Measurements from ENCODE around the gene ALDH1A2. TPM values are rescaled to one million over a fixed set of nuclear protein-coding genes. Genes with fewer than 3 reads are reported as not detected.
"Not testable (repeated sequence)": the region's sequence is repeated elsewhere in the genome, so short reads cannot be mapped to it uniquely, and the experiment has no call there.

The ALDH1A2 gene
- total RNA-seq, 1 donor from 2014 or later: 27.3 TPM

DNA sequence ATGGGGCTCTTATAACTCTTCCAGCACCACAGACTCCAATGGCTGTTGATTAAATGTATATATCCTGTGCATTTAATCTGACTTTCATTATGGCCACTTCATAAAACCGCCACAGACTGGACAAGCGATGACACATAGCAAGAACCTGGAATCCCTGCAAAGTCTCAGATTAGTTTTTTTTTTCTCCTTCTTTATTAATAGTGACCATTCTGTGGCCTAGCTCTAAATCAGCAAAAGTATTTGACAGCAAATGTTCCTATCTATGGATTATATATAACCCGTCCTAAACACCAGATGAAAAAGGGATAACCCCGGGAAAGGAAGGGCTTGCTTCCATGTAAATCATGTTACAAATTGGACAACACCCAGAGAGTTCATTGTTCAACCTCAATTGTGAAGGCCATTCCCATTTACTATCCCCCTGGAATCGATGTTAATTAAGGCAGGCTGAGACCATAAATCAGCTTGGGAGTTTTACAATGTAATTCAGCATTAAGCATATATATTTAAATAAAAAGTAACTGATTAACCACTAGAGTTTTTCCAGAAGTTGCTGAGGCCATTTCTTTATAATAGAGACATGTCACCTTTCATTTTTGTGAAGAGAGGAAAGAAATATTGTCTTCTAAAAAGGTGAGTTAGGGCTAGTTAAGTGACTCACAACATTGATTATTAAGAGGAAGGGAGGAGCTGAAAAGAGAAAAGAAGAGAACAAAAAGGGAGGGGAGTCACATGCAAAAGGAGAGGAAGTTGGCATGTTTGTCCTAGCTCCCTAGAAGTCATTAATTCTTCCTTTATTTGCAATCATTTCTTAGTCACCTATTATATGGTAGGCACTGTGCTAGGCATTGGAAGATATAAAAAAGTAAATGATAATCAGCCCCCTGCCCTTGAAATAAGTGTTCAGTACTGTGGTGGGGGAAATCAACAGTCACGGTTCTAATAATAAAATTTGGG is 26.2 kb downstream of the ALDH1A2 start:
- intact Hi-C loops (cut with DNase I): no loop called here
- no peak for DNase-seq
- H3K4me1 ChIP-seq: peaks cover 3% of the 10 kb centered on the region
- H3K9me3 ChIP-seq: no peaks in the 10 kb centered on the region
- H3K27me3 ChIP-seq: peaks cover 3% of the 10 kb centered on the region
- no peak overlapping the region for H3K4me3 ChIP-seq
- no peak overlapping the region for H3K27ac ChIP-seq
- ATAC-seq: no peak
- no peaks in the 10 kb centered on the region for H3K36me3 ChIP-seq
- TF ChIP-seq, protein P1, sequence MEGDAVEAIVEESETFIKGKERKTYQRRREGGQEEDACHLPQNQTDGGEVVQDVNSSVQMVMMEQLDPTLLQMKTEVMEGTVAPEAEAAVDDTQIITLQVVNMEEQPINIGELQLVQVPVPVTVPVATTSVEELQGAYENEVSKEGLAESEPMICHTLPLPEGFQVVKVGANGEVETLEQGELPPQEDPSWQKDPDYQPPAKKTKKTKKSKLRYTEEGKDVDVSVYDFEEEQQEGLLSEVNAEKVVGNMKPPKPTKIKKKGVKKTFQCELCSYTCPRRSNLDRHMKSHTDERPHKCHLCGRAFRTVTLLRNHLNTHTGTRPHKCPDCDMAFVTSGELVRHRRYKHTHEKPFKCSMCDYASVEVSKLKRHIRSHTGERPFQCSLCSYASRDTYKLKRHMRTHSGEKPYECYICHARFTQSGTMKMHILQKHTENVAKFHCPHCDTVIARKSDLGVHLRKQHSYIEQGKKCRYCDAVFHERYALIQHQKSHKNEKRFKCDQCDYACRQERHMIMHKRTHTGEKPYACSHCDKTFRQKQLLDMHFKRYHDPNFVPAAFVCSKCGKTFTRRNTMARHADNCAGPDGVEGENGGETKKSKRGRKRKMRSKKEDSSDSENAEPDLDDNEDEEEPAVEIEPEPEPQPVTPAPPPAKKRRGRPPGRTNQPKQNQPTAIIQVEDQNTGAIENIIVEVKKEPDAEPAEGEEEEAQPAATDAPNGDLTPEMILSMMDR (IDR thresholded peaks at IDR 0.05): no peak

GRCh38 chr15:58038426-58039078 is 27.0 kb downstream of the ALDH1A2 start:
- H3K4me3 ChIP-seq: no peak overlapping the region
- H3K4me1 ChIP-seq: peaks cover 3% of the 10 kb centered on the region
- H3K27ac ChIP-seq: no peak overlapping the region
- TF ChIP-seq, protein P1 (IDR thresholded peaks at IDR 0.05): no peak
- no peaks in the 10 kb centered on the region for H3K9me3 ChIP-seq
- no peak for DNase-seq
- peak; percentile 46 for ATAC-seq
- intact Hi-C loops (cut with DNase I): no loop called here
- no peaks in the 10 kb centered on the region for H3K36me3 ChIP-seq
- H3K27me3 ChIP-seq: peaks cover 3% of the 10 kb centered on the region

- H3K4me1 ChIP-seq: peaks cover 3% of the 10 kb centered on the region
- H3K27ac ChIP-seq: no peak overlapping the region
- no peaks in the 10 kb centered on the region for H3K9me3 ChIP-seq
- ATAC-seq: no peak
- intact Hi-C loops (cut with DNase I): no loop called here
- TF ChIP-seq, protein P1 (IDR thresholded peaks at IDR 0.05): no peak
- no peak for DNase-seq
- H3K27me3 ChIP-seq: peaks cover 3% of the 10 kb centered on the region
- no peak overlapping the region for H3K4me3 ChIP-seq
- H3K36me3 ChIP-seq: no peaks in the 10 kb centered on the region
Measured at GRCh38 chr15:58037723-58038301, 27.7 kb downstream of the ALDH1A2 start.

DNA sequence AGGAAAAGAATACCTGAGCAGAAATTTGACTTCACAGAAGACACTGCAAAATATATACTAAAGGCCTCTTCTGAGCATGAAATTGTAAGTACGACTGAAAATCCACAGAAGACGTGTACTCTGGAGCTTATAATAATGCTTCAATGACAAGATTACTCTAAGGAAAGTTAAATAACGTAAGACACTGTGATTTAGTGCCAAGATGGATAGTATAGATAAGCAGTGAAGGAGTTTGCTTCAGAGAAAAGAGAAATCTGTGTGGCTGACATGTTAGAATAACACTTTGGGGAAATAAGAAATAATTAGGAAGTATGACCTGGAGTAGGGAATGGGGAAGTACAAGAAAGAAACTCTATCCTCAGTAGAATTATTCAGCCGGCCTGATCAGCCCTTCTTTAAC is 28.9 kb downstream of the ALDH1A2 start:
- TF ChIP-seq, protein P1 (IDR thresholded peaks at IDR 0.05): no peak
- no peaks in the 10 kb centered on the region for H3K36me3 ChIP-seq
- peaks cover 3% of the 10 kb centered on the region for H3K27me3 ChIP-seq
- DNase-seq (no peak), ATAC-seq (peak; percentile 39)
- intact Hi-C loops (cut with DNase I): no loop called here
- no peak overlapping the region for H3K27ac ChIP-seq
- no peak overlapping the region for H3K4me3 ChIP-seq
- H3K4me1 ChIP-seq: peaks cover 3% of the 10 kb centered on the region
- no peaks in the 10 kb centered on the region for H3K9me3 ChIP-seq

- DNase-seq; H3K27ac ChIP-seq; intact Hi-C loops (cut with DNase I); ATAC-seq; H3K36me3 ChIP-seq; H3K27me3 ChIP-seq; H3K4me1 ChIP-seq; H3K4me3 ChIP-seq: not testable (repeated sequence)
- H3K9me3 ChIP-seq: peaks cover 27% of the 10 kb centered on the region
Measured at GRCh38 chr15:58028392-58028791, 37.1 kb downstream of the ALDH1A2 start.

GRCh38 chr15:58026552-58026951 is 39.0 kb downstream of the ALDH1A2 start:
- H3K27ac ChIP-seq: no peak overlapping the region
- intact Hi-C loops (cut with DNase I): no loop called here
- no peaks in the 10 kb centered on the region for H3K27me3 ChIP-seq
- H3K36me3 ChIP-seq: no peaks in the 10 kb centered on the region
- peaks cover 30% of the 10 kb centered on the region for H3K9me3 ChIP-seq
- no peak for DNase-seq
- ATAC-seq: no peak
- TF ChIP-seq, protein P1 (IDR thresholded peaks at IDR 0.05): no peak
- no peak overlapping the region for H3K4me3 ChIP-seq
- no peaks in the 10 kb centered on the region for H3K4me1 ChIP-seq

Data from upper lobe of right lung (tissue), 1 donor.